Mucosa of rectum (tissue), 2 donors: ENCODE results near the gene AHRR.

Experiments used
- H3K27ac ChIP-seq, 2 donors: one replicate each; pipeline ENCODE4 v1.7.0; 2013; ENCODE audit warnings: inconsistent platforms in 2 of 2, low read depth in 2 of 2, low read length in 2 of 2
- H3K27me3 ChIP-seq, 2 donors: one replicate each; pipeline ENCODE4 v1.7.0; 2013; ENCODE audit warnings: low read length in 2 of 2; ENCODE audit not compliant: control insufficient read depth in 2 of 2, insufficient read depth in 2 of 2
- H3K36me3 ChIP-seq, 2 donors: one replicate each; pipeline ENCODE4 v1.7.0; 2013; ENCODE audit warnings: low read length in 2 of 2; ENCODE audit not compliant: control insufficient read depth in 2 of 2, insufficient read depth in 2 of 2
- H3K4me1 ChIP-seq, 2 donors: one replicate each; pipeline ENCODE4 v1.7.0; 2013; ENCODE audit warnings: low read length in 2 of 2, mild to moderate bottlenecking in 1 of 2; ENCODE audit not compliant: control insufficient read depth in 2 of 2, insufficient read depth in 2 of 2
- H3K4me3 ChIP-seq, 2 donors: one replicate each; pipeline ENCODE4 v1.7.0; 2013; ENCODE audit warnings: low read length in 2 of 2
- H3K9ac ChIP-seq, 2 donors: one replicate each; pipeline ENCODE4 v1.7.0; 2013; ENCODE audit warnings: low read length in 2 of 2, low read depth in 1 of 2, mild to moderate bottlenecking in 1 of 2
- H3K9me3 ChIP-seq, 2 donors: one replicate each; pipeline ENCODE4 v1.7.0; 2013; ENCODE audit warnings: low read length in 2 of 2; ENCODE audit not compliant: control insufficient read depth in 2 of 2
- donor health status: healthy.
- donor health status: Normal muscosa, but diverticular disease.

The AHRR gene

DNA sequence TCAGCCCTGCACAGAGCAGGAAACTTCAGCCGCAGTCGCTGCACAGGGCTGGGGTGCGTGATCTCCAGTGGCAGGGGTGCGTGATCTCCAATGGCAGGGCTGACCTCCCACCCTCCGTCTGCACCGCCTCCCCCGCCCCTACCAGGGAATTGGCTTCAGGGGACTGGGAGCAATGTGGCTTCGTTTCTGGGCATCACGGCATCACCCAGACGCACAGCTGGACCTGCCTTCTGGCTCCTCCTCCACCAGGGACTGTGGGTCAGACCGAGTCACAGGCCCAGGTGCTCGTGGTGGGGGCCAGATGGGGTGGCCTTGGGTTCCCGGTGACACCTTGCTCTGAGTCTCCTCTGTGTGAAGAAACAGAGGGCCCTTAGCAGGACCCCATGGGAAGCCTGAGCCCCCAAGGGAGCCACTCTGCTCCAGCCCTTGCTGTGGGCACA is 51.1 kb downstream of the AHRR start:
- Histone ChIP-seq H3K4me1 (peaks cover 9 to 12% of the 10 kb centered on the region in 2 donors), H3K27me3 (peaks cover 0 to 3% of the 10 kb centered on the region in 2 donors), H3K9ac (no peak overlapping the region), H3K4me3 (no peak overlapping the region), H3K9me3 (no peaks in the 10 kb centered on the region), H3K27ac (peak overlapping the region in 1 of 2 donors; percentile 43), H3K36me3 (no peaks in the 10 kb centered on the region)

GRCh38 chr5:372996-373709 is 51.6 kb downstream of the AHRR start:
- Histone ChIP-seq H3K9ac (no peak overlapping the region), H3K27me3 (peaks cover 0 to 3% of the 10 kb centered on the region in 2 donors), H3K27ac (peak overlapping the region in 1 of 2 donors; percentile 43), H3K9me3 (no peaks in the 10 kb centered on the region), H3K4me3 (no peak overlapping the region), H3K36me3 (no peaks in the 10 kb centered on the region), H3K4me1 (peaks cover 8 to 12% of the 10 kb centered on the region in 2 donors)

- H3K36me3 ChIP-seq = no peaks in the 10 kb centered on the region
- H3K27me3 ChIP-seq = peaks cover 0 to 3% of the 10 kb centered on the region in 2 donors
- H3K9me3 ChIP-seq = no peaks in the 10 kb centered on the region
- peaks cover 4 to 11% of the 10 kb centered on the region in 2 donors for H3K4me1 ChIP-seq
- H3K9ac ChIP-seq = peak overlapping the region in 1 of 2 donors; percentile 54
- H3K4me3 ChIP-seq = peak overlapping the region; percentile 31 to 41
- peak overlapping the region in 1 of 2 donors; percentile 56 for H3K27ac ChIP-seq
These were observed 52.4 kb downstream of the AHRR start for GRCh38 chr5:373710-374602.

DNA sequence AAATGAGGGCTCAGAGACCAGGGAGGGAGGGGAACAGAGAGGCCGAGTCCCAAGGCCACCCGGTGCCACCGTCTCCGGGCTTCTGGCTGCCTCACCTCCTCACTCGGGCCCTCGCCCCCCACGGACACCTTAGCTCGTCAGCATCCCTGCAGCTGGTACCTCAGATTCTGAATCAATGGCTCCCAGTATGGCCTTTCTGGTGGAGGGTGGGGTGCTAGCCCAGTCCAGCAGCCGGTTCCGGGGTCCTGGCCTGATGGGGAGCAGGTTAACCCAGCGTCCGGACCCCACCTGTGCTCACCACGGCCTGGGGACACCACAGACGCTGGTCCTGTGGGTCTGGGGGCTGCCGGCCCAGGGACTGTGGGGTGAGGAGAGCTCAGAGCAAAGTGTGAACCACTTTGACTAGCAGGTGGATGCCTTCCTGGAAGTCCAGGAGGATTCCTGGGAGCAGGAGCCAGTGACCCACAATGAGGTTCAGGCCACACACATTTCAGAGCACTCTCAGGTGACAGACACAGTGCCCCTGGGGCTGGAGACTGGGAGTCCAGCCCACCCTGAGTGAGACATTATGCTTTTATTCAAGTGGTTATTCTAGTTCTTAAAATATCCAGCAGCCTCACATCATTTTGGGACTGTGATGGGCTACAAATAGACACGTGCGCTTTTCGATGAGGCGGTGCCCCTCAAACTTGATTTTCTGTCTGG is 53.3 kb downstream of the AHRR start:
- H3K9ac ChIP-seq = no peak overlapping the region

DNA sequence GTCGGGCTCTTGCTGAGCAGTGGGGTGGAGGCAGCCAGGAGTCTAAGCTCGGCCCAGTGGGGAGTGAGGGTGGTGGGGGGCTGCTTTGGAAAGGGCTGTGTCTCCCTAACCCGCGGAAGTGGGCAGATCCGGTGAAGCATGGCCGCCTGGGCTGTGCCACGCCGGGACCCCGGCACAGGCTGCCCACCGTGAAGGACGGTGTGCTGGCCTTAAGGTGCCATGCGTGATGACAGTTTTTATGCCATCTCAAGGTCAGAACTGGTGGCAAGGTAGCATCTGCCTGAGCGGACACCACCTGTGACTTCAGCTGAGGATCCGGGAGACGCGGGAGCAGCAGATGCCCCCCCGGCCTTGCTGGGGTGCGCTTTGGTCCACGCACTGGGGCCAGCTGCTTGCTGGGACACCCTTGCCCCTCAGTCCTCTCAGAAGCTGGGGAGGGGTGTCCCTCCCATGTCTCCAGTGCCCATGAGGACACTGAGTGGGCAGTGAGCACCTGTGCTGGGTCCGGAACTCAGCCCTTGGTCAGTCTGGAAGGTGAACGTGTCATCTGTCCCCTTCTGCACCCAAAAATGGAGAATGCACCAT is 53.9 kb downstream of the AHRR start:
- no peak overlapping the region for H3K4me3 ChIP-seq
- no peaks in the 10 kb centered on the region for H3K36me3 ChIP-seq
- H3K9ac ChIP-seq = no peak overlapping the region
- H3K9me3 ChIP-seq = no peaks in the 10 kb centered on the region
- H3K27ac ChIP-seq = no peak overlapping the region
- peaks cover 0 to 3% of the 10 kb centered on the region in 2 donors for H3K27me3 ChIP-seq
- peaks cover 0 to 7% of the 10 kb centered on the region in 2 donors for H3K4me1 ChIP-seq

More for the DNA sequence above, 53.3 kb downstream of the AHRR start:
- Histone ChIP-seq H3K4me3 (no peak overlapping the region), H3K27ac (no peak overlapping the region), H3K36me3 (no peaks in the 10 kb centered on the region), H3K4me1 (peaks cover 0 to 7% of the 10 kb centered on the region in 2 donors), H3K27me3 (peaks cover 0 to 3% of the 10 kb centered on the region in 2 donors), H3K9me3 (no peaks in the 10 kb centered on the region)

- Histone ChIP-seq H3K9ac (no peak overlapping the region), H3K4me3 (no peak overlapping the region), H3K27me3 (peaks cover 0 to 3% of the 10 kb centered on the region in 2 donors)
These were observed 54.6 kb downstream of the AHRR start for GRCh38 chr5:375921-376798.

GRCh38 chr5:376799-377325 is 55.3 kb downstream of the AHRR start:
- H3K4me3 ChIP-seq = no peak overlapping the region
- no peak overlapping the region for H3K27ac ChIP-seq
- no peak overlapping the region for H3K9ac ChIP-seq
- H3K9me3 ChIP-seq = no peaks in the 10 kb centered on the region
- H3K27me3 ChIP-seq = peaks cover 0 to 3% of the 10 kb centered on the region in 2 donors
- H3K36me3 ChIP-seq = no peaks in the 10 kb centered on the region
- peaks cover 0 to 6% of the 10 kb centered on the region in 2 donors for H3K4me1 ChIP-seq

More at GRCh38 chr5:375921-376798, 54.6 kb downstream of the AHRR start:
- H3K27ac ChIP-seq = no peak overlapping the region
- H3K9me3 ChIP-seq = no peaks in the 10 kb centered on the region
- peaks cover 0 to 7% of the 10 kb centered on the region in 2 donors for H3K4me1 ChIP-seq
- no peaks in the 10 kb centered on the region for H3K36me3 ChIP-seq

GRCh38 chr5:377326-377981 is 55.9 kb downstream of the AHRR start:
- Histone ChIP-seq H3K4me1 (peaks cover 0 to under 1% of the 10 kb centered on the region in 2 donors), H3K36me3 (no peaks in the 10 kb centered on the region), H3K4me3 (no peak overlapping the region), H3K27me3 (peaks cover 0 to 3% of the 10 kb centered on the region in 2 donors), H3K9me3 (no peaks in the 10 kb centered on the region), H3K27ac (no peak overlapping the region), H3K9ac (no peak overlapping the region)
